GM12891 (cell line): Measurements from ENCODE around the gene ADAP1.

Experiments used
- DNase-seq: peaks from one replicate; pipeline ENCODE4 v3.0.0; 2011; ENCODE audit warnings: low spot score; ENCODE audit not compliant: insufficient read length
- FAIRE-seq: peaks from 2 replicates; lab custom pipeline; 2011; peaks lifted over from hg19 to GRCh38; lab: Jason Lieb, UNC
- PAX5 ChIP-seq: IDR thresholded peaks from 2 replicates; pipeline ENCODE4 v1.6.1; 2011; ENCODE audit warnings: low read length, moderate library complexity, mild to moderate bottlenecking; ENCODE audit not compliant: insufficient read depth, severe bottlenecking
- POLR2A ChIP-seq: IDR thresholded peaks from 2 replicates; pipeline ENCODE4 v1.6.1; 2011; ENCODE audit warnings: low read depth, low read length, control low read depth
- POLR2AphosphoS5 ChIP-seq: IDR thresholded peaks from 2 replicates; pipeline ENCODE4 v1.6.1; 2011; ENCODE audit warnings: low read depth, low read length, control low read depth
- POU2F2 ChIP-seq: IDR thresholded peaks from 2 replicates; pipeline ENCODE4 v1.6.1; 2011; ENCODE audit warnings: low read depth, mild to moderate bottlenecking, control low read depth, low read length, moderate library complexity
- SPI1 ChIP-seq: IDR thresholded peaks from 2 replicates; pipeline ENCODE4 v1.6.1; 2011; ENCODE audit warnings: low read depth, low read length, control low read depth
- TAF1 ChIP-seq: IDR thresholded peaks from 2 replicates; pipeline ENCODE4 v1.6.1; 2011; ENCODE audit warnings: low read depth, low read length, control low read depth

ADAP1 gene

GRCh38 chr7:859359-860030, 95.0 kb downstream of the ADAP1 start:
- TF ChIP-seq POLR2AphosphoS5: no peak
- TF ChIP-seq TAF1: no peak
- no peak for TF ChIP-seq POU2F2
- TF ChIP-seq SPI1: no peak
- no peak for TF ChIP-seq POLR2A
- no peak for TF ChIP-seq PAX5
- no peak for DNase-seq
- no peak for FAIRE-seq

DNA sequence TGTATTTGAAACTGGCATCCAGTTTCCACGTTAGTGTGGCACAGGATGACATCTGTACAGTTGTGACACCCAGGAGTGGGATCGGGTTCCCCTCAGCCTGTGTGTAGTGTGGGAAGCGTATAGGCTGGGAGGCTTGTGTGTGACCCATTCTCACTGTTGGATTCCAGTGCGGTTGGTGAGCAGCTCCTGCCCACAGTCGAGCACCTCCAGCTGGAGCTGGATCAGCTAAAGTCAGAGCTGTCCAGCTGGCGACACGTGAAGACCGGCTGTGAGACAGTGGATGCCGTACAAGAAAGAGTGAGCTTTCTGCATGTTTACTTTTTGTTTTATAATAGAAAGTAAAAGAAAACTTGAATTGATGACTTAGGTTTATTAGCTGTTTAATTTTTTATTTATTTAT, 96.8 kb downstream of the ADAP1 start:
- FAIRE-seq: peak; percentile 43
- TF ChIP-seq POLR2AphosphoS5 (no peak), POLR2A (no peak), TAF1 (no peak), POU2F2 (no peak), SPI1 (no peak), PAX5 (no peak)
- no peak for DNase-seq

GRCh38 chr7:856444-857095, 97.9 kb downstream of the ADAP1 start:
- no peak for DNase-seq
- TF ChIP-seq POLR2AphosphoS5 (no peak), PAX5 (no peak), SPI1 (no peak), TAF1 (no peak), POU2F2 (no peak), POLR2A (no peak)
- no peak for FAIRE-seq

- no peak for FAIRE-seq
These were observed 98.7 kb downstream of the ADAP1 start for GRCh38 chr7:855686-856369.

GRCh38 chr7:854118-854775, 100.2 kb downstream of the ADAP1 start:
- FAIRE-seq: no peak

More at GRCh38 chr7:855686-856369, 98.7 kb downstream of the ADAP1 start:
- TF ChIP-seq POU2F2 (no peak), POLR2A (no peak), TAF1 (no peak), POLR2AphosphoS5 (no peak), SPI1 (no peak), PAX5 (no peak)
- DNase-seq: no peak

GRCh38 chr7:853366-854117, 100.9 kb downstream of the ADAP1 start:
- DNase-seq (no peak), FAIRE-seq (no peak)
- no peak for TF ChIP-seq POLR2AphosphoS5

More at GRCh38 chr7:854118-854775, 100.2 kb downstream of the ADAP1 start:
- TF ChIP-seq TAF1 (no peak), SPI1 (no peak), POU2F2 (no peak), POLR2A (no peak), POLR2AphosphoS5 (no peak), PAX5 (no peak)
- no peak for DNase-seq

GRCh38 chr7:851204-851603, 103.3 kb downstream of the ADAP1 start:
- no peak for FAIRE-seq
- TF ChIP-seq TAF1 (no peak), POU2F2 (no peak)
- DNase-seq: no peak

GRCh38 chr7:849781-850180, 104.7 kb downstream of the ADAP1 start:
- no peak for TF ChIP-seq POLR2A
- no peak for TF ChIP-seq TAF1
- DNase-seq (no peak), FAIRE-seq (peak; percentile 5)

DNA sequence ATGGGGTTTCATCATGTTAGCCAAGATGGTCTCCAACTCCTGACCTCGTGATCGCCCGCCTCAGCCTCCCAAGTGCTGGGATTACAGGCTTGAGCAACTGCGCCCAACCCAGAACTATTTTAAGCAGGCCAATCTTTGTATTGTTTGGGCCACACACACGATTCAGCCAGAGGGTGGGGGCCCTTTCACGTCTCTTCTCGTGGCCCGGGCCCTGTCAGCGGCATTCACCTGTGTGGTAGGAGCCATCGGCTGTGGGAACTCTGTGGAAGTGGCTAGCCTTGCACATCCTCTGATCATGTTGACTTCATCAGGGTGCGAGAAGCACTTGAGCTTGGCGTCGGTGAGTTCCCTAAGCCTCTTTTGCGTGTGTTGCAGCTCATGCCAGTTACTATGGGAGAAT, 105.3 kb downstream of the ADAP1 start:
- no peak for FAIRE-seq
- no peak for DNase-seq
- no peak for TF ChIP-seq PAX5
